Measurements from ENCODE around the gene SPTBN5.

SPTBN5 gene

GRCh38 chr15:41921639-41922038, 27.8 kb upstream of the SPTBN5 start:
- TF ChIP-seq CTCF (IDR thresholded peaks at IDR 0.05; ENCODE audit: control extremely low read depth, extremely low read depth, low read depth, missing control alignments): no peak
- CTCF ChIA-PET: interaction anchor here (2.5 kb wide), 1 partner anchor 17 kb away, joined by 12 read pairs; no protein-coding TSS in a partner anchor
- POLR2A ChIA-PET: no interaction called here
- DNase-seq (ENCODE audit: extremely low spot score): no peak

DNA sequence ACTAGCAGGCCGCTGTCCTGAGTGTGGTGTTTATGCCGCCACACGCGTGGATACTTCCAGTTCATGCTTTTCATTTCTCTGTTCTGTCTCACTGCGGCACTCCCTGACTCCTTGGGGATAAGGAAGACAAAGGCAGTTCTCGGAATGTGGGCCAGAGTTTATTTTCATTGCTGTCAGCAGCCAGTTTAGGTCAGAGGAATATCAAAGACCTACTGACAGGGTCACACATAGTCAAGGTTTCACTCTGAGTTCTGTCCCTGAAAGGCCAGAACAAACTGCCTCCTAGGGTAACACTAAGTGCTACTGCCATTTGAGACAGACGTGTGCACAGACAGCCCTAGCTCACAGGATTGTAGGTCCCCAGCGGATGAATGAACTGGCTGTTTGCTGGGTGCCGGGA, 27.3 kb upstream of the SPTBN5 start:
- CTCF ChIA-PET: interaction anchor here (2.5 kb wide), 1 partner anchor 16 kb away, joined by 12 read pairs; no protein-coding TSS in a partner anchor
- POLR2A ChIA-PET: no interaction called here
- TF ChIP-seq CTCF (IDR thresholded peaks at IDR 0.05; ENCODE audit: control extremely low read depth, extremely low read depth, low read depth, missing control alignments): no peak
- DNase-seq (ENCODE audit: extremely low spot score): no peak

GRCh38 chr15:41919954-41920538, 26.2 kb upstream of the SPTBN5 start:
- ChIA-PET POLR2A (no interaction called here), CTCF (no interaction called here)
- DNase-seq (ENCODE audit: extremely low spot score): no peak
- no peak for TF ChIP-seq CTCF (IDR thresholded peaks at IDR 0.05; ENCODE audit: control extremely low read depth, extremely low read depth, low read depth, missing control alignments)

GRCh38 chr15:41919201-41919820, 25.5 kb upstream of the SPTBN5 start:
- DNase-seq (ENCODE audit: extremely low spot score): no peak
- CTCF ChIA-PET: interaction anchor here (1.0 to 1.2 kb wide), 2 partner anchors 14 to 17 kb away, joined by 3 to 4 read pairs; no protein-coding TSS in a partner anchor
- POLR2A ChIA-PET: no interaction called here
- no peak for TF ChIP-seq CTCF (IDR thresholded peaks at IDR 0.05; ENCODE audit: control extremely low read depth, extremely low read depth, low read depth, missing control alignments)

GRCh38 chr15:41918506-41919126, 24.8 kb upstream of the SPTBN5 start:
- no peak for TF ChIP-seq CTCF (IDR thresholded peaks at IDR 0.05; ENCODE audit: control extremely low read depth, extremely low read depth, low read depth, missing control alignments)
- DNase-seq (ENCODE audit: extremely low spot score): no peak
- ChIA-PET POLR2A (no interaction called here), CTCF (interaction anchor here (1.0 to 3.3 kb wide), 4 partner anchors 14 to 18 kb away, joined by 3 to 24 read pairs (median 4); no protein-coding TSS in a partner anchor)

GRCh38 chr15:41917767-41918430, 24.0 kb upstream of the SPTBN5 start:
- CTCF ChIA-PET: interaction anchor here (1.2 to 3.3 kb wide), 4 partner anchors 10 to 18 kb away, joined by 3 to 24 read pairs (median 10); no protein-coding TSS in a partner anchor
- DNase-seq (ENCODE audit: extremely low spot score): no peak
- POLR2A ChIA-PET: no interaction called here
- TF ChIP-seq CTCF (IDR thresholded peaks at IDR 0.05; ENCODE audit: control extremely low read depth, extremely low read depth, low read depth, missing control alignments): no peak

Measured in GM10248 (cell line).